WERI-Rb-1 (cell line): ENCODE measurements around the gene TSHZ2.

Source experiments
- DNase-seq: peaks from one replicate; pipeline ENCODE4 v3.0.0-alpha.2; 2020
- H3K27ac ChIP-seq: fragments of 250-450 bp; sonication (Bioruptor Pico); 2 replicates; pipeline ENCODE4 v1.5.1; 2020; ENCODE audit warnings: mild to moderate bottlenecking, moderate library complexity
- H3K27me3 ChIP-seq: fragments of 250-450 bp; sonication (Bioruptor Pico); 2 replicates; pipeline ENCODE4 v1.5.1; 2021; ENCODE audit warnings: mild to moderate bottlenecking, low read depth, moderate library complexity; ENCODE audit not compliant: insufficient read depth, severe bottlenecking
- H3K36me3 ChIP-seq: fragments of 250-450 bp; sonication (Bioruptor Pico); 2 replicates; pipeline ENCODE4 v1.5.1; 2020; ENCODE audit warnings: mild to moderate bottlenecking, moderate library complexity
- H3K4me3 ChIP-seq: 2 replicates; pipeline ENCODE4 v1.5.1; 2011; ENCODE audit warnings: low read depth, mild to moderate bottlenecking, control low read depth, low read length
- H3K9me3 ChIP-seq: fragments of 250-450 bp; sonication (Bioruptor Pico); 2 replicates; pipeline ENCODE4 v1.5.1; 2021; ENCODE audit warnings: mild to moderate bottlenecking, moderate library complexity; ENCODE audit not compliant: severe bottlenecking
- TF ChIP-seq, protein P1 (sequence below): IDR thresholded peaks from 2 replicates; pipeline ENCODE4 v1.5.1; 2011; ENCODE audit warnings: low read depth, mild to moderate bottlenecking, control low read depth, inconsistent platforms, low read length

TSHZ2 gene

DNA sequence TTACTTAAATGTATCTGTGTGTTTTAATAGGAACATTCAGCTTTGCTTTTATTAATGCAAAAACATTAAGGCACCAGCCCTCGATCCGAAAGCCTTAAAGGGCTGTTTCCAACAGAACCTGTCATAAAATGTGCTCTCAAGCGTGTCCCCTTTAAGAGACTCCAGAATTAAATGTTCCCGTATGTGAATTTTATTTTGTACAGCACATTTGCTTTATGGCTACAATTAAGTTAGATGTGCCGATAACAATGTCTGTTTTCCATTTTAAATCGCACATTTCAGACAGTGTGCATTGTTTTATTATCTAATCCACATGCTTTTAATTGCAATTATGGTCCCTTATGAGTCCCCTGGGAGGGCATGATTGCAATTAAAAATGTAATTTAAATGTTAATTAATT, 198.9 kb downstream of the TSHZ2 start:
- H3K4me3 ChIP-seq = no peak overlapping the region
- H3K27me3 ChIP-seq = peaks cover 15% of the 10 kb centered on the region
- H3K36me3 ChIP-seq = no peaks in the 10 kb centered on the region
- DNase-seq = no peak
- TF ChIP-seq, protein P1, sequence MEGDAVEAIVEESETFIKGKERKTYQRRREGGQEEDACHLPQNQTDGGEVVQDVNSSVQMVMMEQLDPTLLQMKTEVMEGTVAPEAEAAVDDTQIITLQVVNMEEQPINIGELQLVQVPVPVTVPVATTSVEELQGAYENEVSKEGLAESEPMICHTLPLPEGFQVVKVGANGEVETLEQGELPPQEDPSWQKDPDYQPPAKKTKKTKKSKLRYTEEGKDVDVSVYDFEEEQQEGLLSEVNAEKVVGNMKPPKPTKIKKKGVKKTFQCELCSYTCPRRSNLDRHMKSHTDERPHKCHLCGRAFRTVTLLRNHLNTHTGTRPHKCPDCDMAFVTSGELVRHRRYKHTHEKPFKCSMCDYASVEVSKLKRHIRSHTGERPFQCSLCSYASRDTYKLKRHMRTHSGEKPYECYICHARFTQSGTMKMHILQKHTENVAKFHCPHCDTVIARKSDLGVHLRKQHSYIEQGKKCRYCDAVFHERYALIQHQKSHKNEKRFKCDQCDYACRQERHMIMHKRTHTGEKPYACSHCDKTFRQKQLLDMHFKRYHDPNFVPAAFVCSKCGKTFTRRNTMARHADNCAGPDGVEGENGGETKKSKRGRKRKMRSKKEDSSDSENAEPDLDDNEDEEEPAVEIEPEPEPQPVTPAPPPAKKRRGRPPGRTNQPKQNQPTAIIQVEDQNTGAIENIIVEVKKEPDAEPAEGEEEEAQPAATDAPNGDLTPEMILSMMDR = no peak
- no peaks in the 10 kb centered on the region for H3K9me3 ChIP-seq
- no peak overlapping the region for H3K27ac ChIP-seq

DNA sequence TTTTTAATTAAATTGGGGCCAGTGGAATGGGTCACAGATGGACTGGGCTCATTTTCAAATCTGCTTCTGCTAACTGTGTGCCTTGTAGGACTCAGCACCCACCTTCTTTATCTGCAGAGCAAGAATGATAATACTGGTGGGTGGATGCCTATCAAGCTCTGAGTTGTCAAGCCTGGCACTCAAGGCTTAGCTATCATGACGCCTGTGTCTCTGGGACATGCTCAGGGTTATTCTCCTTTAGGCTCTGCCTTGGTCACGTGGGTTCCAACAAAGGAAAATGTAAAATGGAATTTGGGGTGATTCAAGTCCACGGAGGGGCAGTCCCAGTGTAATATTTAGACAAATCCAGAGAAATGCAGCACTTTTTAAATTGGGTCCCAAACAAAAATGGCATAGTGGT, 202.3 kb downstream of the TSHZ2 start:
- H3K36me3 ChIP-seq = no peaks in the 10 kb centered on the region
- no peak overlapping the region for H3K4me3 ChIP-seq
- TF ChIP-seq, protein P1 = no peak
- H3K27me3 ChIP-seq = peaks cover 22% of the 10 kb centered on the region
- H3K9me3 ChIP-seq = no peaks in the 10 kb centered on the region
- no peak overlapping the region for H3K27ac ChIP-seq
- DNase-seq = no peak

DNA sequence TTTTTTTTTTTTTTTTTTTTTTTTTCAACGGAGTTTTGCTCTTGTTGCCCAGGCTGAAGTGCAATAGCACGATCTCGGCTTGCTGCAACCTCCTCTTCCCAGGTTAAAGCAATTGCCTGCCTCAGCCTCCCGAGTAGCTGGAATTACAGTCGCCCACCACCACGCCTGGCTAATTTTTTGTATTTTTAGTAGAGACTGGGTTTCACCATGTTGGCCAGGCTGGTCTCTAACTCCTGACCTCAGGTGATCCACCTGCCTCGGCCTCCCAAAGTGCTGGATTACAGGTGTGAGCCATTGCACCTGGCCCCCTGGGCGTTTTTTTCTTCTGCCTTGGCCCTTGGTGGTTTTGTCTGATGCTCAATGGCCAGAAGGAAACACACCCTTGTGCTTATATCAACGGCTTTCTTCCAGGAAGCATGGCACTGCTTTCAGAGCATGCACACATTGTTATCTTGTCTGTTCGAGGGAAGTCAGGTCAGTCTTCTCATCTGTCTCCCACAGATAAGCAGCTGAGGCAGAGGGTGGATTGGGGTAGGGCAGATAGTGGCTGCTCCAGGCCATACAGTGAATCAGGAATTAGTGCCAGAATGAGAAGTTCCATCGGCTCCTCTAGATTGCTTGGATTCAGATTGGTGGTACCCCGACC, 203.1 kb downstream of the TSHZ2 start:
- Histone ChIP-seq H3K27me3 (peaks cover 21% of the 10 kb centered on the region), H3K4me3 (no peak overlapping the region), H3K9me3 (no peaks in the 10 kb centered on the region), H3K27ac (no peak overlapping the region), H3K36me3 (no peaks in the 10 kb centered on the region)
- DNase-seq = no peak
- TF ChIP-seq, protein P1 = no peak

DNA sequence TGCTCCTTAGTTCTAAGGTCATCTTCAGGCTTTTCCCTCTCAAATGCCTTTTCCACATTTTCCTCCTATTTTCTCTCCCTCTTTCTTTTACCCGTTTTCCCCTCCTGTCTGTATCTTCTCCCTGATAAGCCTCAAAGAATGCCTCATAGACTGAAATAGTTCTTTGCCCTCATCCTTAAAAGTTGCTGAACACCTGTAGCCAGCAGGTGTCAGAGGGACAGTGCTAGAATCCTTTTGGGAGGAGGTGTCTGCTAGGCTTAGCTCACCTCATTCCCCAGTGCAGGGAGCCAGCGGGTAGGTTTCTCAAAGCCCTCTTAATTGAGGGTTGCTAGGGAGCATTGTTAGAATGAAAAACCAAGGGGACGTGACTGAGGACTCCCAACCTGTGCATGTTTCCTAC, 204.0 kb downstream of the TSHZ2 start:
- no peaks in the 10 kb centered on the region for H3K9me3 ChIP-seq
- no peaks in the 10 kb centered on the region for H3K36me3 ChIP-seq
- no peak overlapping the region for H3K27ac ChIP-seq
- TF ChIP-seq, protein P1 = no peak
- H3K4me3 ChIP-seq = no peak overlapping the region
- H3K27me3 ChIP-seq = peaks cover 22% of the 10 kb centered on the region
- DNase-seq = no peak

DNA sequence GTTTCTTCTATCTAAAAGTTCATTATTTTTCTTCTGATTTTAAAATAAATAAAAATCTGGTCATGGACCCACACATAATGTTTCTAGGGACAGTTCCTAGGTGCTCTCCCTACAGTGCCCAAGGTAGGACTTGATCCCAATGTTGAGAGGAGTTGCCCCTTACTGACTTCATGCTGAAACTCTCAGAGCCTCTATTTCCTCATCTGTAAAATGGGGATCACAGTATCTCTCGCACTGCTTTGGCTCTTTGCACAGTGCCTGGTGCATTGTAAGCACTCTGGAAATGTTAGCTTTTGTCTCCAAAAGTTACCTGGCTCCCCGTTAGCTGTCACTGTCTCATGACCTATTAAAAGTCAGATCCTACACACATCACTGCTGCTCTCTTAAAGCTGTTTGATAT, 205.5 kb downstream of the TSHZ2 start:
- H3K4me3 ChIP-seq = no peak overlapping the region
- no peak overlapping the region for H3K27ac ChIP-seq
- no peak for DNase-seq
- H3K27me3 ChIP-seq = peaks cover 28% of the 10 kb centered on the region
- H3K36me3 ChIP-seq = no peaks in the 10 kb centered on the region
- no peaks in the 10 kb centered on the region for H3K9me3 ChIP-seq
- TF ChIP-seq, protein P1 = no peak

DNA sequence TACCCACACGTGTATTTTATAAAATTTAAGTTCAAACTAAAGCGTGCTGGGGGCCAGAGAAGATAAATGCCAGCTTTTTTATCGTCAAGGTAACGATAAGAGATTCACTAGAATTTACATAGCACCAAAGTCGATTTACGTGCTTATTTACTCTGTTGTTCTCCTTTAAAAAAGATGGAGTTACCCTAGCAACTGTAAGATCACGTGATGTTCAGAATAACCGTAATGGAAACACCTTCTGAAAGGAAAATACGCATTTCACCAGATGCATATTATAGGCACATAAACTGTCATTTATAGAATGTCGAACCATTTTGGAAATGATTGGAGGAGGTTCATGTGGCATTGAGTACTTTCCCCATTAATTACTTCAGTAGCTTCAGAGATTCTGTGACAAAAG, 207.6 kb downstream of the TSHZ2 start:
- no peak overlapping the region for H3K4me3 ChIP-seq
- no peaks in the 10 kb centered on the region for H3K36me3 ChIP-seq
- H3K9me3 ChIP-seq = no peaks in the 10 kb centered on the region
- TF ChIP-seq, protein P1 = no peak
- no peak for DNase-seq
- peaks cover 39% of the 10 kb centered on the region for H3K27me3 ChIP-seq
- no peak overlapping the region for H3K27ac ChIP-seq
